ENCODE data around the gene NFE2L2.
"Not testable (repeated sequence)": the region's sequence is repeated elsewhere in the genome, so short reads cannot be mapped to it uniquely, and the experiment has no call there.

The NFE2L2 gene

DNA sequence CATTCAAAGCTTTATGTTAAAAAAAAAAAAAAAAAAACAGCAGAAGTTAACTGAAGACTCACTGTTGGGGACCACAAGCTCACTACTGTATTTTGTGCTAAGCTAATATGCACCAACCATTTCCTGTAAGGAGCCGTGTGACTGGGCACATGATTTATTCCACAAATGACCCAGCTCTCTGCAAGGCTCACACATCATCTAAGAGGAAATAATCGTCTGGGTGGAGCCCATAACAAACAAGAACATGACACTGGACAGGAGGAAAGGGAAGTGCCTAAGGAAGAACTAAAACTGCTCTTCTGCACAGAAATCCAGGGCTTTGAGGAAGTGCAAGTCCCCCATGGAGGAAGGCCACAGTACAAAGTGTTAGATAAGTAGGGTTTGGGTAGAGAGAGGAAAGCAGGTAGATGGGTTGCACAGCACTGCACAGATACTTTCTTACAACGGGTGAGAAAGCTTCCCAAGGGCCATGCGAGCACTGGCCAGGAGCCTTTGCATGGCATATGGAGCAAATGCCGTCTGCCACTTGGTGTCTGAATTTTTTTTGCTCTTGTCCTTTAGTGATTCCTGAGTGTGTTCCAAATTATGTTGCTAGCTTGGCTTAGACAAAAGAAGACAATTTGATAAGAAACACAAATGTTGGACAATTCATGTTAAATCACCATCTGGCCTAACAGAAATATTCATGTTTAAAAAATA is 24.4 kb downstream of the NFE2L2 start:
- DNase-seq (ENCODE audit: low spot score) (no peak), FAIRE-seq (no peak)

DNA sequence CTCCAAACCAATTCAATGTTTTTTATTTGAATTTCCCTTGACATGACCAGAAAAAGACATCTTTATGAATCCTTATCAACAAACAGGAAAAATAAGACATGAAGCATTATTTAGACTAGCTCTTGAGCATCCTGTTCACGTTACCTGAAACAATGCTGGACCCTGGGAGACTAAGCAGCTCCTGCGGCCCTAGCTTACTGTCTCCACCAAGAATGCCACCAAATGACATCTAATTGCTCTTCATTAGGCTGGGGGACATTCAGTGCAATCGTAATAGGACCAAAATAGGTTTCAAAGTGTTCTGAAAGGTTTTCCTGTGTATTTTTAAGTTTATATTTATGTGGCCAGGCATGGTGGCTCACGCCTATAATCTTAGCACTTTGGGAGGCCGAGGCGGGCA is 25.5 kb downstream of the NFE2L2 start:
- FAIRE-seq (no peak), DNase-seq (ENCODE audit: low spot score) (no peak)

DNA sequence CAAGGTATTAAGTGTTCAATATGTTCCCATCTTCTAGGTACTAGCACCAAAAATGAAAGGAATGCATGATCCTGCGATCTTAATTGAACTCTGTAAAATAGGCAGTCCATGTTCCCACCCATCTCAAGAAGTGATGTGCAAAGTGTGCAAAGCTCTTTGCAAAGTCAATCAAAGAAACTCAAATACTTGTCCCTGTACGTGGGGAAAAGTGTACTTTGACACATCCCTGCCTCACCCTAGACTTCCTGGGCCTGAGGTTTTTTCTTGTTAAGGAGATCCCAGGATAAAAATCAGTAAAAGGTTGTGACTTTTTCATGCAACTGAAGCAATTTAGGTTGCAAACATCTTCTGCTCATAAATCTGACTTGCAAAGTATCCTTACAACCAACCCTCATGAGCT is 26.6 kb downstream of the NFE2L2 start:
- DNase-seq (ENCODE audit: low spot score) (no peak), FAIRE-seq (no peak)

DNA sequence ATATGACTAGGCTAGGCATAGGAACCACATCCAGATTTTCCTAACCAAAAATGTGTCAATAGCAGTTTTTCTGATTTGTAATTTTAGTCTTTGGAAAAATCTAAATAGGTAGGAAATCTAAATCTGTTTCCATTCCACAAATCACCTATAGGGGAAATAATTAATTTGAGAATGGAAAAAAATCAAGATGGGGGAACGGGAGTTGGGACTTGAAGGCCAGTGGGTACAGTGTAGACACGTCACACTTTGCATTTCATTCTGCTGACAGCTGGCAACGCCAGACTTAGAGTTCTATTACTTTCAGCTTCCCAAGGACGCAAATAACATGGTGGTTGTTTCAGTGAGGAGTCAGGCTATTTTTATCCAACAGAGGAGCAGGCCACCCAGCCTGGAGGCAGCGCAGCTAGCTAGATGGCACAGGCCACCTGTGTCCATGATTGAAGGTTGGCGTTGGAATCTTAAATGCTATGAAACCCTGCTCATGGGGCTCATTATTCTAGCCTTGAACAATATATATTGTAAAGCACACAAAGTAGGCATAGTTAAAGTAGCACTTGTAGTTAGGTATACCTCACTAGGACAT is 28.6 kb downstream of the NFE2L2 start:
- FAIRE-seq: no peak

DNA sequence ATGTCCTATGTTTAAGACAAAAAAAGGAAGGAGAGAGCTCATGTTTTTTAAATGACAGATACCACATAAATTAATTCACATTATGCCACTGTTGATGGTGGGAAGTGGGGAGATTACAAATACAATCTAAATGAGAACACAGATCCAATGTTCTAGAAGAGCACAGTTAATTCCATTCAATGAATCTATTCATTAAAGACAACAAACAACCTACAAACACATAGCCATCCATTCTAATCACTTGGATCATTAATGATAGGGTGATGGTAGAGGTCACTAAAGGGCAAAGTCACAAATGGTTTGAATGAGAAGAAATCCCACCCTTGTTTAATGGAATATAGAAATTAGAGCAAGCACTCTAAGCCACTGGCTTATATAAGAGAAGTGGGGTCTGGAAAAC is 30.3 kb downstream of the NFE2L2 start:
- FAIRE-seq (no peak), DNase-seq (ENCODE audit: low spot score) (no peak)

More for the DNA sequence above, 28.6 kb downstream of the NFE2L2 start:
- no peak for DNase-seq (ENCODE audit: low spot score)

DNA sequence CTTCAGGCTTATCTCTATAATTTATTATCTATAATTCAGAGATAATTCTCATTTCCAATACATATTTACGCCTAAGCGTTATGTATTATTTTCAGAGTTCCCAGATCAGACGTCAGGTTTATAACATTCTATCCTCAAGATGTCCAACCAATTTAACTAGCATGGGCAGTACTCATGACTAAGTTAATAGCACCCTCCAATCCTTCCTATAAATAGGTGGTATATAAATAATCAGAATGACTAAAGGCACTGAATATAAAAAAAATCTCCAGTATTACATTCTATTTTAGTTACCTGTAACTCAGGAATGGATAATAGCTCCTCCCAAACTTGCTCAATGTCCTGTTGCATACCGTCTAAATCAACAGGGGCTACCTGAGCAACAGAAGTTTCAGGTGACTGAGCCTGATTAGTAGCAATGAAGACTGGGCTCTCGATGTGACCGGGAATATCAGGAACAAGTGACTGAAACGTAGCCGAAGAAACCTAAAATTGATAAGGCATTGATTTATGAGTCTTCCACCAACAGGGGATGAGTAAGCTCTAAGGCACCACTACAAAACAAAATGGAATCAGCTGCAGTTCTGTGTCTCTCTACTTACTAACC is 32.3 kb downstream of the NFE2L2 start:
- FAIRE-seq (no peak), DNase-seq (ENCODE audit: low spot score) (no peak)

DNA sequence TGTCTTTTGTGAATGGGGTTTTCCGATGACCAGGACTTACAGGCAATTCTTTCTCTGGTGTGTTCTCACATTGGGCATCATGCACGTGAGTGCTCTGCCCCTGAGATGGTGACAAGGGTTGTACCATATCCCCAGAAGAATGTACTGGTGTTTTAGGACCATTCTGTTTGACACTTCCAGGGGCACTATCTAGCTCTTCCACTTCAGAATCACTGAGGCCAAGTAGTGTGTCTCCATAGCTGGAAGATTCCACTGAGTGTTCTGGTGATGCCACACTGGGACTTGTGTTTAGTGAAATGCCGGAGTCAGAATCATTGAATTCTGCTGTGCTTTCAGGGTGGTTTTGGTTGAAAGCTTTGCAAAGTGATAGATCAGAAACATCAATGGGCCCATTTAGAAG is 33.3 kb downstream of the NFE2L2 start:
- DNase-seq (ENCODE audit: low spot score) (no peak), FAIRE-seq (no peak)

DNA sequence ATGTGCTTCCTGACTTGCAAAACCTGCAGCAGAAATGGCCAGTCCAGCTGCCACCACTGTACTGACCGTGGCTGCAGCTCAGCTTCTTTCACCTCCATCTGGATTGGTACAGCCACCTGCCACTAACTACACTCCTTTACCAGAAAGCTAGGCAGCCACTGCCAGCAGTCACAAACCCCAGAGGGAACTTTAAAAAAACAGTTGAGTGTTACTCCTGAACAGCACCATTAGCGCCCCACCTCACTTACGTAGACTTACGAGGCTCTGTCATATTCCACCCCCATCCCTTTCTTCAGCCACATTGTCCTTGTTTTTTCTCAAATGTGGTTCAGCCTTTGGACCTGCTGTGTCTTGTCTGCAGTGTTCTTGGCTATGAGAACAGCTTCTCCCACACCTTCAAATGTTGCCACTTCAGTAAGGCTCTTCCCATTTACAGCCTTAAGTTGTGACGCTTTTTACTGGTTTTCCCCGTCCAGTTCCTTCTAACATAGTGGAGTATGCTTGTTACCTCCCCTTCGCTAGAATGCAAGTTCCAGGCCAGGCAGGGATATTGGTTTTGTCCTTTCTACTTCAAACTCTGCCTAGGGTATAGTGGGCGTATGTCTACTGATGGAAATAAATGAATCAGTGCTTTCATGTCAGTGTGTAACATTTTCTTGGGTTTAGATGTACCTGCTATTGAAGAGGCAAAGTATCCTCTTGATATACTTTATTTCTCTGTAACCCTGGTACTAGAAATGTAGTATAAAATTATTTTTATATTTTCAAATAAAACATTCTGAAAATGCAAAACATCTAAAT is 34.9 kb downstream of the NFE2L2 start:
- FAIRE-seq (no peak), DNase-seq (ENCODE audit: low spot score) (no peak)

DNA sequence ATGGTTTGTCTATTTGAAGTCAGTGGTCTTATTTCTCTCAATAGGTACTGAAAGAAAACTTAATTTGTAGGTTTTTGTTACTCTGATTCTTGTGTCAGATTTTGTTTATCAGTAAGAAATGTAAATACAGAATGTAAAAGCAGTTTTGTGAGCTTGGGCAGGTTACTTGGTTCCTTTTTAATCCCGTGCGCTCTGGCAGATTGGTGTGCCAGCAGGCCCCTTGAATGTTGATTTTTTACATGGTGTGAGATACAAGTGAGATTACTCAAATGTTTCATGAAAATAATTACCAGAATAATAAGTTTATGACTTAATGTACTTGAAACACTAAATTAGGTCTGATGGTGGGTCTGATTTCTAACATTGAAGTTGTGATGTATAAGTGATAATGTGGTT is 38.6 kb downstream of the NFE2L2 start:
- DNase-seq (ENCODE audit: low spot score) (no peak), FAIRE-seq (no peak)

DNA sequence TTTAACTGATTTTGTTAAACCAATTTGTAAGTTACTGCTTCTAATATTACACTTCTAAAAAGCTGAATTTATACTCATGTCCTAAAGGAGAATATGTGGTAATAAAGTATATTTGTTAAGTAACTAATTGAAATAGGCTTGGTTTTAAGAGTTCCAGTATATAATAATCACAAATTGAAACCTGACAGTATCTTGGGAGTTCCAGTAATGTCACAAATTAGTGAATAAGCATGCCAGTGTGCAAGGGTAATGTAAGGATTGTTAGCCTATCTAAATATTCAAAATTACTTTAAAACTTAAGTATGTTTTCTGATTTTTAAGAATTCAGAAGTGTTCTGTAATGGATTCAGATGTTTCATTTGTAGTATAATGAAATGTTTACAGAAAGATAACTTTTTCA is 41.1 kb downstream of the NFE2L2 start:
- not testable (repeated sequence) for FAIRE-seq

DNA sequence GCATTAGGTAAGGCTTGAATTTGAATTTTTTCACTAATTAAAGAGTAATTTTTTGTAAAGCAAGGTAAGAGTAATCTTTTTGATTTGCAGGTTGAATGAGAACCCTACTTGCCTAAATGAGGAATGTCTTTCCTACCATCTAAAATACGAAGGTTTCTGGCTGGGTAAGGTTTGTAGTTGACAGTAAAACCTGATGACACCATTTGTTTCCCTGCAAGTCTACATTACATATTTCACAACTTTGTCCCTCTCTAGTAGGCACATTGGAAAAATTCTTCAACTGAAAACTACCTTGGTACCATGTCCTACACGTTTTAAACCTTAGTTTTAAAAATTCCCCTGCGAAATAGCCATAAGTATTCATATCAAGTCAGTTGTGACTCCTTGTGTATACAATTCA is 42.6 kb downstream of the NFE2L2 start:
- FAIRE-seq: no peak
- no peak for DNase-seq (ENCODE audit: low spot score)

More for the DNA sequence above, 41.1 kb downstream of the NFE2L2 start:
- DNase-seq (ENCODE audit: low spot score): not testable (repeated sequence)

DNA sequence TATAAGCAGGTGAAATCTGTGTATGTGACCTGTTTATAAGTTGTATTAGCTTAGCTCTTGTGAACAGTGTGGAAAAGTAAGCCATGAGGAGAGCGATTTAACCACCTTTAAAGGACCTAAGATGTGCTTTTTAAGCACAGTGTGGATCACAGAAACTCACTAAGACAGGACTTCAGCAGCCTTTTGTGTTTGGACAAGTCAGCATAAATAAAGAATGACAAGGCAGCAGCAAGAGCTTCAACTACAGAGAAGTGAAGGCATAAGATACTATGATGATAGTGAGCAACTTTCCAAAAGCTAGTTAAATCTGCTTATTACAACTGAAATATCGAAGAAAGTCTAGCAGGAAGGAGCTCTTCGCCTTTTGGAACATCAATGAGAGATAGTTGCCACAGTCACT is 43.0 kb downstream of the NFE2L2 start:
- no peak for FAIRE-seq
- DNase-seq (ENCODE audit: low spot score): no peak

DNA sequence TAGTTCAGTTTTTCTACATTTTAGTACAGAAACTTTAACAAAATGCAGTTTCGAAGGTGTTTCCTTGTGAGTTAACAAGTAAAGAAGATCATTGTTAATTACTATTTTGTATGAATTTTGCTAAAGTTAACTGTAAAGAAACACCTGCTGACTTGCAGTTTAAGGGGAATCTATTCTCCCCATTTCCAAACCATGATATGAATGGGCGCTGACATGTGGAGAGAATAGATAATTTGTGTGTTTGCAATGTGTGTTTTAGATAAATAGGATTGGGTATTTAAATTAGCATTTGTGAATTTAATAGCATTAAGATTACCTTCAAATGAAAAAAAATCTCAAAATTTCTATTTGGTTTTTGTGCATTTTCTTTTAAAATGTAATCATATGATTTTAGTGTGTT is 44.7 kb downstream of the NFE2L2 start:
- FAIRE-seq; DNase-seq (ENCODE audit: low spot score): not testable (repeated sequence)

DNA sequence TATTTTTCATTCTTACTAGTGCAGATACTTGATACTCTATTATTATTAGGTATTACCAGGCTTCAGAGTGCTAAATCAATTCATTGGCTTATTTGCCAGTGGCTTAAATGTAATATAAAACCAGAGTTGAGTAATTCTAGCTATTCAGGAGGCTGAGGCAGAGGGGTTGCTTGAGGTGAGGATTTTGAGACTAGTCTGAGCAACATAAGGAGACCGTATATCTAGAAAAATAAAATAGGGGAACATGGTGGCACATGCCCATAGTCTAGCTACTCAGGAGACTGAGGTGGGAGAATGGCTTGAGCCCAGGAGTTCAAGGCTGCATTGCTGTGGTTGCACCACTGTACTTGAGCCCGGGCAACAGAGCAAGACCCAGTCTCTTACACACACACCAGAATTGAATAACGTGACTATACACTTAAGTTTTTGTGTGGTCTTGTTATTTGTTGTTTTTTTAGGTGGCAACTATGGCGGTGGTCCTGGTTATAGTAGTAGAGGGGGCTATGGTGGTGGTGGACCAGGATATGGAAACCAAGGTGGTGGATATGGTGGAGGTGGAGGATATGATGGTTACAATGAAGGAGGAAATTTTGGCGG is 47.2 kb downstream of the NFE2L2 start:
- DNase-seq (ENCODE audit: low spot score) (no peak), FAIRE-seq (no peak)

DNA sequence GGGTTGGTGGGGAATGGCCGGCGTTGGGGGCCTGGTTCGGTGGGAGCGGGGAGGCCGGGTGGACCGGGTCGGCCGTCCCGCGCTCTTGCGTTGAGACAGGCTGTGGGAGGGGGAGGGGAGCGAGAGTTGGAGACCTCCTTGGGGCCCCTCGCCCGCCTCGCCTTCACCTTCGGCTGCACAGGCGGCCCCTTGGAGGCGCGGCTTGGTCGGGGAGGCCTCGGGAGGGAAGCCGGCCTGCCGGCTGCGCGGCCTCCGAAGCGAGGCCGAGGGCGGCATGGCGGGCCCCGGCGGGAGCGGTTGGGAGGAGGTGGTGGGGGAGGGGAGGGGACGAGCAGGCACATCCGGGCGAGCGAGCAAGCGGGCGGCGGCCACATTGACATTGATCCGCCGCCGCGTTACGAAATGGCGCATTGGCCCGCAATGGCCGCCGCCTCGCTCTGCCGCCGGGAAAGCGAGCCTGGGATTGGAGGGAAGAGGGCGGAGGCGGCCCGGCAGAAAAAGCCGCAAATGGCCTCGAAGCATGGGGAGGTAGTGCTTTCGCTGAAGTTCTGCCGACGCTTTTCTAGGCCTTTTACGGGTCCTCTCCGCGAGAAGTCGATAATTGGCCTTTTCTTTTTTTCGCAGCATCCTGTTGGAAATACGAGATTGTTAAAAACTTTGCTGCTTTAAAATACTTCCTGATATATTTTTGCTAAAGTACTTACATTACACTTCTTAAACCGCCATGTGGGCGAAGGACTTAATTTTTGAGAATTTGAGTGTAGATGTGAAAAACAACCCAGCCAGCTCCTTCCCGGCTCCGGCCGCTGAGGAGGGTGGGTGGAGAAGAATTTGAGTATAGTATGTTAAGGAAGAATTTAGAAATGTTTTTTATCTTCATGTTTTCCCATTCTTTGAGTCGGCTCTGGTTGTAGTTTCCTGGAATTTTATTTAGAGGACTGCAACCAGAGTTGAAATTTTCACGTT is 51.4 kb downstream of the NFE2L2 start:
- DNase-seq (ENCODE audit: low spot score) (peak; percentile 89), FAIRE-seq (peak; percentile 30)

DNA sequence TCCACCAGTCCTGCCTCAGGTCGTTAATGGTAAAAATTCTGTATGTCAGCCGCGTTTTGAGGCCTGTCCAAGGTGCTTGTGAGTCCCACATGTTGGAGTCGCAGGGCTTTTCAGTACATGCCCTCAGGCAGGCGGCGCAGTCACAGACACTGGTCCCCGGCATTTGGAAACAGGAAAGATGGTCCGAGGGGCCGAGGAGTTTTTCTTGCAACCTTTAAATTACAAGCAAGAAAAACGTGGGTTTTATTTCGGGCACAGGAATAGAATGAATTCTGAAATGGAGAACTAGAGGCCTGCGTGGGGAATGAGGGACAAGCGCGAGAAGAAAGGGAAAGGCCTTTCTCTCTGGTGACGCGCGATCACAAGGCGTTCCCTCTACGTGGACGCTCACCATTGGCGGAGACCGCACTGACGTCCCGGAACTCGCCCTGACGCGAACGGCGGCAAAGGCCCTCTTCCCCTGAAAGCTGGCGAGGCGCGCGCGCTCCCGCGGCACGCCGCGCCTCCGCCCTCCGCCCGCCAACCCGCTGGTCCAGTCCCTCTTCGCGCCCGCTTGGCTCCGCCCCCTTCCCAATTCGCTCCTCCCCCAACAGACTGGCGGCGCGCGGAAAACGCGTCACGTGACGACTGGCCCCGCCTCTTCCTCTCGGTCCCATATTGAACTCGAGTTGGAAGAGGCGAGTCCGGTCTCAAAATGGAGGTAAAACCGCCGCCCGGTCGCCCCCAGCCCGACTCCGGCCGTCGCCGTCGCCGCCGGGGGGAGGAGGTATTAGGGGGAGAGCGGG is 52.2 kb downstream of the NFE2L2 start, which contains the start of gene HNRNPA3:
TSS of gene HNRNPA3 (plus strand) at position 689 of the 785 bp plus-strand sequence. CDS start at position 695, 6 bp downstream.
- peak; percentile 53 for FAIRE-seq
- peak; percentile 99 for DNase-seq (ENCODE audit: low spot score)

DNA sequence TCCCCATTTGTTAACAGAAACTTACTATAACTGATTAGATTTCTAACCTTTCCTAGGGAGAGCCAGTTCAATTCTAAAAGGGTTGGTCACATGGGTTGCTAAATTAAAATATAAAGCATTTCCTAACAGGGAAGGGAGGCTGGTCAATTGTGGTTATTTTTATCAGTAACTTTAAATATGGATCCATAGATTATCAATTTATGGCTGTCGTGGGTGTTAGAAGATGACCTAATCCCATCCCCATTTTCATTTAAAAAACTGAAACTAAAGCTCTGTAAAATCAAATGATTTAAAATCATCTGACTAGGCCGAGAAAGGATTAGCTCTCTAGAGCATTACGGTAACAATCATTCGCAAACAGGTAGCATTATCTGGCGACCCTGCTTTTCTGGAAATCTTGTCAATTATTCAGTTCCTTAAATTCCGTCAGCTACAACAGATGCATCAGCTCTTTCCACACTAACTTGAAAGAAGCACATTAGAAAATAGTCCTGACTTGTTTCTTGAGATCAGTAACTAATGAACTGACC is 52.9 kb downstream of the NFE2L2 start:
- FAIRE-seq: no peak
- DNase-seq (ENCODE audit: low spot score): no peak

DNA sequence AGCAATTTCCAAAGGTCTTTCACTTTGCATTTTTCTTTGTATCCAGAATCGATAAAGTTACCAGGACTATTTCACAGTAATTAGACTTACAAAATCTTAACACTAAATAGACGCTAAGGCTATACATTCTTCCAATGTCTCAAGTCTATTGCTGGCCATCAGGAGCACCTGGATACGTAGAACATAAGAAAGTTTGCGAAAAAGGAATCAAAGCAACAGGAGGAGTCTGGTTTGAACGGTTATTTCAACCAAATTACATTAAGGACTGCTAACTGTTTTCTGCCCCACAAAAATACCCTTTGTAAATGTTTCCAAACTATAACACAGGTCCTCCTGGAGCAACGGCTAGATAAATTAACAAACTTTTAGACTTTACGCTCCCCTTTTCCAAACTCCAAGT is 53.4 kb downstream of the NFE2L2 start:
- DNase-seq (ENCODE audit: low spot score) (no peak), FAIRE-seq (no peak)

DNA sequence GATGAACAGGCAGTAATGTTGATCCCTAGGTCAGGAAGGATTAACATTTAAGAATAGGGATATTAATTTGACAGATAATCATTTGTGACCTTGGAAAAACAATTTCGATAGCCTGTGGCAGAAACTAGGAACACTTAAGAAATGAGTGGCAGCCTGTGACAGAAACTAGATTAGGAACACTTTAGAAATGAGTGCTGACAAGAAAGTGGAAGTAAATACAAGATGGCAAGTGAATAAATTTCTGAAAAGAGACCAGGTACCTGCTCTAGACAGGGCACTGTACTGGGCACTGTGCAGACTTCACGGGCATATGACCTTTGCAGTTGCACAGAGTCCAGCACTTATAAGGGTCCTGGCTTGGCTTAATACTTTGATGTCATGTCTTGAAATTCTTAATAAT is 57.4 kb downstream of the NFE2L2 start:
- DNase-seq (ENCODE audit: low spot score) (no peak), FAIRE-seq (no peak)
